PC-3 (cell line): ENCODE measurements around the gene SPINK1. TPM values are rescaled to one million over a fixed set of nuclear protein-coding genes. Genes with fewer than 3 reads are reported as not detected.
A peak's percentile ranks its signal among the peaks of the same experiment; 100 is the strongest.
"Not testable (repeated sequence)": the region's sequence is repeated elsewhere in the genome, so short reads cannot be mapped to it uniquely, and the experiment has no call there.

Experiments used
- ATAC-seq: fragments of 200-7000 bp; cut with Tn5 transposase; 2 replicates; pipeline ENCODE4 v1.9.1; 2020; ENCODE audit warnings: mild to moderate bottlenecking, moderate library complexity
- BruUV-seq: library from RNA; stranded (reverse); fragments of 400-500 nt; replicated peaks from 2 replicates; lab custom pipeline; 2021; lab: Mats Ljungman, UMichigan
- CTCF ChIA-PET: fragments of 300-600 bp; sonication (Branson Sonifier 250); formaldehyde crosslinking; loops from one replicate; lab custom pipeline; 2022; ENCODE audit warnings: antibody characterized with exemption; lab: Charles Lee
- POLR2A ChIA-PET: fragments of 300-600 bp; sonication (Branson Sonifier 250); formaldehyde crosslinking; loops from one replicate; lab custom pipeline; 2022; ENCODE audit warnings: antibody characterized with exemption; ENCODE audit not compliant: unreplicated experiment; lab: Charles Lee
- DNase-seq: peaks from one replicate; pipeline ENCODE4 v3.0.0-alpha.2; 2015
- H2AFZ ChIP-seq: fragments of 300-600 bp; sonication (generic); 2 replicates; pipeline ENCODE4 v1.6.0; 2016; ENCODE audit warnings: antibody characterized with exemption, low read length
- H3F3A ChIP-seq: fragments of 300-600 bp; sonication (generic); one replicate; pipeline ENCODE4 v1.6.0; 2017; ENCODE audit warnings: antibody characterized with exemption, low read length, control low read depth, mild to moderate bottlenecking; ENCODE audit not compliant: unreplicated experiment
- H3K27ac ChIP-seq: fragments of 300-600 bp; sonication (generic); 2 replicates; pipeline ENCODE4 v1.5.1; 2016; ENCODE audit warnings: mild to moderate bottlenecking, low read length
- H3K27me3 ChIP-seq: fragments of 300-600 bp; sonication (generic); 2 replicates; pipeline ENCODE4 v1.6.1; 2016; ENCODE audit warnings: low read length, mixed read lengths
- H3K36me3 ChIP-seq: fragments of 300-600 bp; sonication (generic); 2 replicates; pipeline ENCODE4 v1.6.1; 2016; ENCODE audit warnings: low read depth, mixed run types, low read length, mixed read lengths
- H3K4me1 ChIP-seq: fragments of 300-600 bp; sonication (generic); 2 replicates; pipeline ENCODE4 v1.5.1; 2016; ENCODE audit warnings: low read length; ENCODE audit not compliant: insufficient read depth
- H3K4me2 ChIP-seq: fragments of 300-600 bp; sonication (generic); 2 replicates; pipeline ENCODE4 v1.6.0; 2016; ENCODE audit warnings: low read length
- H3K4me3 ChIP-seq: fragments of 300-600 bp; sonication (generic); 2 replicates; pipeline ENCODE4 v1.5.1; 2016; ENCODE audit warnings: mild to moderate bottlenecking, low read length, mixed read lengths
- H3K79me2 ChIP-seq: fragments of 300-600 bp; sonication (generic); 2 replicates; pipeline ENCODE4 v1.6.1; 2017; ENCODE audit warnings: low read length, mixed read lengths
- H3K9ac ChIP-seq: fragments of 300-600 bp; sonication (generic); 2 replicates; pipeline ENCODE4 v1.6.0; 2016; ENCODE audit warnings: mild to moderate bottlenecking, low read length
- H3K9me2 ChIP-seq: fragments of 300-600 bp; sonication (generic); replicated peaks from 2 replicates; pipeline ENCODE4 v1.6.1; 2016; ENCODE audit warnings: mixed run types, low read length, mixed read lengths
- H3K9me3 ChIP-seq: fragments of 300-600 bp; sonication (generic); 2 replicates; pipeline ENCODE4 v1.6.1; 2016; ENCODE audit warnings: low read length, mixed read lengths
- H4K20me1 ChIP-seq: fragments of 300-600 bp; sonication (generic); 2 replicates; pipeline ENCODE4 v1.6.1; 2016; ENCODE audit warnings: low read length, mixed read lengths
- EZH2 ChIP-seq: fragments of 300-600 bp; sonication (generic); IDR thresholded peaks from one replicate; pipeline ENCODE4 v1.6.1; 2017; ENCODE audit warnings: antibody characterized with exemption, mild to moderate bottlenecking, low read length; ENCODE audit not compliant: unreplicated experiment
- EZH2phosphoT487 ChIP-seq: fragments of 300-600 bp; sonication (generic); IDR thresholded peaks from 2 replicates; pipeline ENCODE4 v1.6.1; 2018; ENCODE audit warnings: mild to moderate bottlenecking, antibody characterized with exemption, low read length, borderline replicate concordance
- intact Hi-C: fragments of 100-400 bp; cut with micrococcal nuclease; formaldehyde crosslinking; loops from 2 replicates; pipeline ENCODE4 v1.9.0; 2023
- total RNA-seq: library from RNA; depleted of rRNA; stranded (reverse); fragments of >200 nt; gene quantifications from 2 replicates; pipeline ENCODE4 v1.2.3, GENCODE V29; 2014
- TF ChIP-seq, protein P1 (sequence below): fragments of 300-600 bp; sonication (generic); conservative IDR thresholded peaks from 2 replicates; pipeline ENCODE4 v1.5.1; 2017; ENCODE audit warnings: antibody characterized with exemption, low read depth, mild to moderate bottlenecking, low read length

SPINK1 gene
- total RNA-seq, 1 experiment from 2014 or later, result not detected

DNA sequence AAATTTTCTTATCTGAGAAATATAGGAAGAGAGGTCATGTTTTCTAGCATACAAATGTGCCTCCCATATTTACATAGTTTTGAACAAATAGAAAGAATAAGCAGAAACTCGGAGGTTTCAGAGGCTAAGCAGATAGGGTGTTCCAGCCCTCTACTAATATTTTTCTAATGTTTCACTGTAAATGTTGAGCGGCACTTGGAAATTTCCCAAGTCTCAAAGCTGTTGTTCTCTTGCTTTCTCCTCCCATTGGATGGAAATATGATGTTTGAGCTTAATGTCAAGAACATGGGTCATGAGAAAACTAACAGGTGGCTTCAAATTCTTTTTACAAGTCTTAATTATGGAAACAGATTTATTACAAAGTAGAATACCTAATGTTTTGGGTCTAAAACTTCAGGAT, 5.1 kb downstream of the SPINK1 start:
- intact Hi-C loops, result no loop called here
- H2AFZ ChIP-seq, result no peak overlapping the region
- CTCF ChIA-PET, result no interaction called here

DNA sequence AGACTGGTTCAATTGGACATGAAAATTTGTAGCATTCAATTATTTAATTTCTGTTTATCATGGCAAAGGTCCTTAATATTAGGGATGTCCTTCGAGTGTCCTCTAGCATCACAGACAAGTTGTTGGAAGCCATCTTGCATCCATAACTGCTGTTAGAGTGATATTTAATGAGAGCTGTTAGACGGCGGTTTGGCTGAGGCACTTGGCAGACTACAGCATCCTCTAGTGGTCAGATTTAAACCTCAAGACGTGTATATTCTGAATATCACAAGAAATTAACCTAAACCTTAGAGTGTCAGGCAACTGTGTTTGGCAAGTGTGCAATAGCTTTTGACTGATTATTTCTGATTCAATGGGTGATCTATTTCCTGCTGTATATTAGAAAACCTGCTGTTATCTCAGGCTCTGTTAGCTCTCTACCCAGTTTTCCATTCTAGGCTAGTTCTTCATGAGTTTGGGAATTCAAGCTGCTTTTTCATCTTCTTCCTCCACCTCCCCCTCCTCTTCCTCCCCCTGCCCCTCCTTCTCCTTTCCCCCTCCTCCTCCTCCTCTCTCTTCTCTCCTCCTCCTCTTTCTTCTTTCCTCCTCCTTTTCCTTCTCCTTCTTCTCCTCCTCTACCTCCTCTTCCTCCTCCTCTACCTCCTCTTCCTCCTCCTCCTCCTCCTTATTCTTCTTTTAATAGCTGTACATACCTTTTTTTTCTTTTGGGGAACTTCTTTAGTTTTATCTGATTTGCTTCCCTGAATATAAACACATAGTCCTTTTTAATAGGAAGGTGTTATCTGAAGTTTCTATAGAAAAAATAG, 8.6 kb downstream of the SPINK1 start:
- peak; percentile 71 for ATAC-seq
- DNase-seq, result peak; percentile 90

More for the DNA sequence above, 5.1 kb downstream of the SPINK1 start:
- no peaks in the 10 kb centered on the region for H3F3A ChIP-seq
- no peaks in the 10 kb centered on the region for H3K9me2 ChIP-seq
- no peaks in the 10 kb centered on the region for H3K9me3 ChIP-seq
- H3K27ac ChIP-seq, result no peak overlapping the region
- no peak overlapping the region for H3K9ac ChIP-seq
- TF ChIP-seq EZH2 (no peak), EZH2phosphoT487 (no peak)
- TF ChIP-seq, protein P1, sequence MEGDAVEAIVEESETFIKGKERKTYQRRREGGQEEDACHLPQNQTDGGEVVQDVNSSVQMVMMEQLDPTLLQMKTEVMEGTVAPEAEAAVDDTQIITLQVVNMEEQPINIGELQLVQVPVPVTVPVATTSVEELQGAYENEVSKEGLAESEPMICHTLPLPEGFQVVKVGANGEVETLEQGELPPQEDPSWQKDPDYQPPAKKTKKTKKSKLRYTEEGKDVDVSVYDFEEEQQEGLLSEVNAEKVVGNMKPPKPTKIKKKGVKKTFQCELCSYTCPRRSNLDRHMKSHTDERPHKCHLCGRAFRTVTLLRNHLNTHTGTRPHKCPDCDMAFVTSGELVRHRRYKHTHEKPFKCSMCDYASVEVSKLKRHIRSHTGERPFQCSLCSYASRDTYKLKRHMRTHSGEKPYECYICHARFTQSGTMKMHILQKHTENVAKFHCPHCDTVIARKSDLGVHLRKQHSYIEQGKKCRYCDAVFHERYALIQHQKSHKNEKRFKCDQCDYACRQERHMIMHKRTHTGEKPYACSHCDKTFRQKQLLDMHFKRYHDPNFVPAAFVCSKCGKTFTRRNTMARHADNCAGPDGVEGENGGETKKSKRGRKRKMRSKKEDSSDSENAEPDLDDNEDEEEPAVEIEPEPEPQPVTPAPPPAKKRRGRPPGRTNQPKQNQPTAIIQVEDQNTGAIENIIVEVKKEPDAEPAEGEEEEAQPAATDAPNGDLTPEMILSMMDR, result no peak
- no peaks in the 10 kb centered on the region for H3K4me1 ChIP-seq
- ATAC-seq (no peak), DNase-seq (no peak)
- no peak overlapping the region for H3K4me2 ChIP-seq
- no peaks in the 10 kb centered on the region for H4K20me1 ChIP-seq
- no TSS peak for BruUV-seq
- H3K36me3 ChIP-seq, result no peaks in the 10 kb centered on the region
- POLR2A ChIA-PET, result no interaction called here
- no peaks in the 10 kb centered on the region for H3K79me2 ChIP-seq
- H3K4me3 ChIP-seq, result no peak overlapping the region
- no peaks in the 10 kb centered on the region for H3K27me3 ChIP-seq

DNA sequence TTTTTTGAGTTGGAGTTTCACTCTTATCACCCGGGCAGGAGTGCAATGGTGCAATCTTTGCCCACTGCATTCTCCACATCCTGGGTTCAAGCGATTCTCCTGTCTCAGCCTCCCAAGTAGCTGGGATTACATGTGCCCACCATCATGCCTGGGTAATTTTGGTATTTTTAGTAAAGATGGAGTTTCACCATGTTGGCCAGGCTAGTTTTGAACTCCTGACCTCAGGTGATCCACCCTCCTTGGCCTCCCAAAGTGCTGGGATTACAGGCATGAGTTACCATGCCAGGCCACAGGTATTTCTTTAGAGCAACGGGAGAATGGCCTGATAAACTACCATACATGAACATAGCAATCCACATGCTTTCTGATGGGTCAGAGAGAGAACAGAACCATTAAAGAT, 9.2 kb downstream of the SPINK1 start:
- H3K79me2 ChIP-seq, BruUV-seq, H3K27ac ChIP-seq, H3K4me3 ChIP-seq, H4K20me1 ChIP-seq, POLR2A ChIA-PET, H3F3A ChIP-seq, H3K9ac ChIP-seq, H3K9me3 ChIP-seq, H3K9me2 ChIP-seq, DNase-seq, H3K4me2 ChIP-seq, H3K36me3 ChIP-seq, ATAC-seq, H3K27me3 ChIP-seq: not testable (repeated sequence)
- CTCF ChIA-PET, result interaction anchor here (0.8 to 1.7 kb wide), 8 partner anchors 26 to 194 kb away, joined by 3 to 10 read pairs (median 5); no protein-coding TSS in a partner anchor
- Histone ChIP-seq H2AFZ (0 out of 2 replicates have a peak overlapping the region, but pooled peaks have one; percentile 33), H3K4me1 (peaks cover 19% of the 10 kb centered on the region)
- intact Hi-C loops, result loop anchor here (1.0 kb wide), 2 partner anchors 147 to 194 kb away; no protein-coding TSS in a partner anchor

More for the DNA sequence above, 8.6 kb downstream of the SPINK1 start:
- H4K20me1 ChIP-seq, result no peaks in the 10 kb centered on the region
- H3K4me2 ChIP-seq, result no peak overlapping the region
- ChIA-PET POLR2A (no interaction called here), CTCF (interaction anchor here (0.6 to 1.7 kb wide), 10 partner anchors 26 to 245 kb away, joined by 3 to 10 read pairs (median 5); no protein-coding TSS in a partner anchor)
- no peaks in the 10 kb centered on the region for H3K79me2 ChIP-seq
- no peak overlapping the region for H3K27ac ChIP-seq
- no peaks in the 10 kb centered on the region for H3K9me3 ChIP-seq
- intact Hi-C loops, result loop anchor here (1.0 kb wide), 2 partner anchors 148 to 195 kb away; no protein-coding TSS in a partner anchor
- no TSS peak for BruUV-seq
- no peaks in the 10 kb centered on the region for H3K27me3 ChIP-seq
- no peak overlapping the region for H3K4me3 ChIP-seq
- no peaks in the 10 kb centered on the region for H3K36me3 ChIP-seq
- TF ChIP-seq, protein P1, result peak; percentile 99
- TF ChIP-seq EZH2phosphoT487, result no peak
- TF ChIP-seq EZH2, result no peak
- H3F3A ChIP-seq, result no peaks in the 10 kb centered on the region
- H3K9me2 ChIP-seq, result no peaks in the 10 kb centered on the region
- H3K4me1 ChIP-seq, result peaks cover 16% of the 10 kb centered on the region
- H2AFZ ChIP-seq, result 0 out of 2 replicates have a peak overlapping the region, but pooled peaks have one; percentile 33
- H3K9ac ChIP-seq, result no peak overlapping the region
